T-helper 1 cell treated with Interleukin-12 subunit alpha and Interleukin-12 subunit beta and Interleukin-4 antibody, amounts not matched to agents 30 μg/mL and 1 μg/mL, for 36 hours (primary cell): Measurements from ENCODE around the gene CDC42SE1.
A peak's percentile ranks its signal among the peaks of the same experiment; 100 is the strongest.

ENCODE experiments used
- H3K27ac Mint-ChIP-seq: one replicate; pipeline ENCODE4 v1.8.0; 2021; ENCODE audit warnings: mild to moderate bottlenecking, mixed read lengths
- H3K27me3 Mint-ChIP-seq: one replicate; pipeline ENCODE4 v1.8.0; 2021; ENCODE audit warnings: low read depth, mixed read lengths
- H3K36me3 Mint-ChIP-seq: one replicate; pipeline ENCODE4 v1.8.0; 2021; ENCODE audit warnings: low read depth, mixed read lengths
- H3K4me1 Mint-ChIP-seq: one replicate; pipeline ENCODE4 v1.8.0; 2021; ENCODE audit warnings: low read depth, mixed read lengths
- H3K4me3 Mint-ChIP-seq: one replicate; pipeline ENCODE4 v1.8.0; 2021; ENCODE audit warnings: mild to moderate bottlenecking, moderate library complexity, mixed read lengths
- H3K9me3 Mint-ChIP-seq: one replicate; pipeline ENCODE4 v1.8.0; 2021; ENCODE audit warnings: mixed read lengths

The CDC42SE1 gene

GRCh38 chr1:151008244-151009205 lies 50.9 kb downstream of the CDC42SE1 start, which contains the start of gene PRUNE1:
Gene PRUNE1 (plus strand): TSS chr1:151008449. CDS start chr1:151008633, 184 bp downstream.
- H3K36me3 Mint-ChIP-seq = peaks cover 14% of the 10 kb centered on the region
- H3K4me1 Mint-ChIP-seq = peaks cover 52% of the 10 kb centered on the region

GRCh38 chr1:151007853-151008243 lies 51.6 kb downstream of the CDC42SE1 start:
- Mint-ChIP-seq H3K27me3 (no peaks in the 10 kb centered on the region), H3K4me3 (peak overlapping the region; percentile 98), H3K9me3 (no peaks in the 10 kb centered on the region), H3K4me1 (peaks cover 57% of the 10 kb centered on the region), H3K27ac (peak overlapping the region; percentile 93), H3K36me3 (peaks cover 11% of the 10 kb centered on the region)

More at GRCh38 chr1:151008244-151009205, 50.9 kb downstream of the CDC42SE1 start, which contains the start of gene PRUNE1:
- Mint-ChIP-seq H3K9me3 (no peaks in the 10 kb centered on the region), H3K4me3 (peak within 1 kb of the TSS; percentile 98), H3K27me3 (no peaks in the 10 kb centered on the region), H3K27ac (peak within 1 kb of the TSS; percentile 93)

GRCh38 chr1:151006327-151007052 lies 52.9 kb downstream of the CDC42SE1 start, which contains the start of gene MINDY1:
Gene MINDY1 (minus strand): TSS chr1:151006902. CDS start chr1:151002617, 4,285 bp downstream.
- peak within 1 kb of the TSS; percentile 98 for H3K4me3 Mint-ChIP-seq
- H3K27me3 Mint-ChIP-seq = no peaks in the 10 kb centered on the region
- H3K4me1 Mint-ChIP-seq = peaks cover 70% of the 10 kb centered on the region
- H3K27ac Mint-ChIP-seq = peak within 1 kb of the TSS; percentile 93
- H3K36me3 Mint-ChIP-seq = peaks cover 15% of the 10 kb centered on the region
- no peaks in the 10 kb centered on the region for H3K9me3 Mint-ChIP-seq

GRCh38 chr1:151005729-151006319 lies 53.6 kb downstream of the CDC42SE1 start:
- peak overlapping the region; percentile 93 for H3K27ac Mint-ChIP-seq
- H3K4me1 Mint-ChIP-seq = peaks cover 69% of the 10 kb centered on the region
- H3K27me3 Mint-ChIP-seq = no peaks in the 10 kb centered on the region
- peak overlapping the region; percentile 98 for H3K4me3 Mint-ChIP-seq
- peaks cover 17% of the 10 kb centered on the region for H3K36me3 Mint-ChIP-seq
- H3K9me3 Mint-ChIP-seq = no peaks in the 10 kb centered on the region

- H3K4me3 Mint-ChIP-seq = peak overlapping the region; percentile 57
- H3K9me3 Mint-ChIP-seq = no peaks in the 10 kb centered on the region
- no peaks in the 10 kb centered on the region for H3K27me3 Mint-ChIP-seq
- peaks cover 59% of the 10 kb centered on the region for H3K4me1 Mint-ChIP-seq
- peak overlapping the region; percentile 66 for H3K27ac Mint-ChIP-seq
- H3K36me3 Mint-ChIP-seq = peaks cover 21% of the 10 kb centered on the region
These were observed 56.2 kb downstream of the CDC42SE1 start for GRCh38 chr1:151003180-151003579.

GRCh38 chr1:151002611-151003010 lies 56.8 kb downstream of the CDC42SE1 start:
- H3K36me3 Mint-ChIP-seq = peaks cover 21% of the 10 kb centered on the region
- H3K27me3 Mint-ChIP-seq = no peaks in the 10 kb centered on the region
- H3K4me3 Mint-ChIP-seq = peak overlapping the region; percentile 57
- H3K27ac Mint-ChIP-seq = peak overlapping the region; percentile 66
- H3K4me1 Mint-ChIP-seq = peaks cover 53% of the 10 kb centered on the region
- no peaks in the 10 kb centered on the region for H3K9me3 Mint-ChIP-seq

- H3K27ac Mint-ChIP-seq = no peak overlapping the region
These were observed 57.4 kb downstream of the CDC42SE1 start for GRCh38 chr1:151002051-151002450.

GRCh38 chr1:151001602-151002001 lies 57.8 kb downstream of the CDC42SE1 start:
- H3K27ac Mint-ChIP-seq = no peak overlapping the region
- peak overlapping the region; percentile 41 for H3K4me3 Mint-ChIP-seq
- H3K36me3 Mint-ChIP-seq = peaks cover 29% of the 10 kb centered on the region
- no peaks in the 10 kb centered on the region for H3K27me3 Mint-ChIP-seq
- H3K4me1 Mint-ChIP-seq = peaks cover 44% of the 10 kb centered on the region
- no peaks in the 10 kb centered on the region for H3K9me3 Mint-ChIP-seq

More at GRCh38 chr1:151002051-151002450, 57.4 kb downstream of the CDC42SE1 start:
- Mint-ChIP-seq H3K36me3 (peaks cover 24% of the 10 kb centered on the region), H3K4me3 (peak overlapping the region; percentile 41), H3K4me1 (peaks cover 48% of the 10 kb centered on the region), H3K27me3 (no peaks in the 10 kb centered on the region), H3K9me3 (no peaks in the 10 kb centered on the region)
